ENCODE data around the gene CKAP4. TPM values are rescaled to one million over a fixed set of nuclear protein-coding genes. Genes with fewer than 3 reads are reported as not detected.

CKAP4 gene
- total RNA-seq, 1 experiment from 2014 or later, result 62.4 TPM

DNA sequence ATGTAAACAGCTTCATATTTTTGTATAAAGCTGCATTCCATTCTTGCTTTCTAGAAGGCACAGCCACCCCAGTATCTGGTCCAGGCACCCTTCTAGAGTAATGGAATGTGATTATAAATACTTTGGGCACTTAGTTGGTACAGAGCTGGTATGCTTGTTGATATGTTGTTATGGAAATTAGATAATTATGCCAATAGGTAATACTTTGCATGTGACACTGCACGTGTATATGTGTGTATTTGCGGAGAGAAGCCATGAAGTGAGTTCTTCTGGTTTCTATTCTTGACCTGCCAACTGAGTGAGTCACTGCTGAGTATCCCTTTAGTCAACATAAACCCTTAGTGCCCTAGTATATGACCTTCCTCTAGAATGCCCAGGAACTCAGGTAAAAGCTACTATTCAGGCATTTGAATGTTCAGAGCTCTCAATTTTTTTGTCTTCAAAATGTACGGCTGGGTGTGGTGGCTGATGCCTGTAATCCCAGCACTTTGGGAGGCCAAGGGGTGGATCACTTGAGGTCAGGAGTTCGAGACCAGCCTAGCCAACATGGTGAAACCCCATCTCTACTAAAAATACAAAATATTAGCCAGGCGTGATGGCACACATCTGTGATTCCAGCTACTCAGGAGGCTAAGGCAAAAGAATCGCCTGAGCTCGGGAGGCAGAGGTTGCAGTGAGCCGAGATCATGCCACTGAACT, 48.5 kb upstream of the CKAP4 start:
- Histone ChIP-seq H3K79me1 (ENCODE audit: insufficient read depth, low read depth, low read length, poor library complexity, severe bottlenecking) (no peaks in the 10 kb centered on the region), H2BK5ac (ENCODE audit: insufficient read length, low read length) (no peak overlapping the region), H3K9me3 (ENCODE audit: control insufficient read depth, low read depth, low read length) (no peaks in the 10 kb centered on the region), H2BK15ac (ENCODE audit: low read depth, low read length) (no peak overlapping the region), H2AK5ac (ENCODE audit: insufficient read length, low read length) (no peak overlapping the region), H3K79me2 (ENCODE audit: insufficient read depth, low read length) (no peaks in the 10 kb centered on the region), H2BK120ac (ENCODE audit: low read depth, low read length, poor library complexity, severe bottlenecking) (no peak overlapping the region), H3K4me1 (ENCODE audit: insufficient read depth, low read length) (no peaks in the 10 kb centered on the region; the same call in 1 of the 2 replicates), H3K4ac (ENCODE audit: low read depth, low read length) (no peak overlapping the region), H3K27me3 (ENCODE audit: insufficient read depth, low read length) (no peaks in the 10 kb centered on the region), H4K8ac (replicated peaks; ENCODE audit: insufficient read length, low read depth, low read length) (no peak overlapping the region), H2AFZ (ENCODE audit: low read length) (no peak overlapping the region), H4K5ac (ENCODE audit: insufficient read length, low read depth, low read length) (no peak overlapping the region), H3K56ac (ENCODE audit: insufficient read length, low read depth, low read length) (no peak overlapping the region), H3K4me2 (ENCODE audit: insufficient read depth, insufficient read length, low read length) (no peak overlapping the region), H3K14ac (ENCODE audit: insufficient read depth, low read length) (no peak overlapping the region), H3K23me2 (ENCODE audit: insufficient read length, low read depth, low read length, poor library complexity, severe bottlenecking) (no peaks in the 10 kb centered on the region), H3K27ac (ENCODE audit: insufficient read length, low read depth, low read length) (no peak overlapping the region), H2BK20ac (ENCODE audit: low read depth, low read length, poor library complexity, severe bottlenecking) (no peak overlapping the region), H3K18ac (ENCODE audit: insufficient read length, low read depth, low read length) (no peak overlapping the region), H3K9ac (ENCODE audit: extremely low read depth, insufficient read length, low read length) (no peak overlapping the region), H2BK12ac (ENCODE audit: insufficient read length, low read depth, low read length) (no peak overlapping the region), H3K23ac (ENCODE audit: insufficient read length, low read depth, low read length) (no peak overlapping the region), H4K91ac (ENCODE audit: insufficient read length, low read depth, low read length) (no peak overlapping the region), H4K20me1 (ENCODE audit: control insufficient read depth, insufficient read depth, insufficient read length) (no peaks in the 10 kb centered on the region), H3T11ph (ENCODE audit: low read length) (no peak overlapping the region)
- Mint-ChIP-seq H3K27ac (no peak overlapping the region), H3K9me3 (no peaks in the 10 kb centered on the region), H3K36me3 (ENCODE audit: insufficient read depth in 1 of 3, low read depth in 3 of 3) (no peaks in the 10 kb centered on the region), H3K27me3 (ENCODE audit: low read depth) (no peaks in the 10 kb centered on the region), H3K4me3 (no peak overlapping the region), H3K4me1 (peaks cover 13 to 15% of the 10 kb centered on the region in 2 experiments)
- DNase-seq, result no peak
- no CpG with 5 or more reads among the region's 8 CpGs for WGBS (ENCODE audit: extremely low coverage, insufficient read length, low lambda C conversion rate)
- TF ChIP-seq, protein P1, sequence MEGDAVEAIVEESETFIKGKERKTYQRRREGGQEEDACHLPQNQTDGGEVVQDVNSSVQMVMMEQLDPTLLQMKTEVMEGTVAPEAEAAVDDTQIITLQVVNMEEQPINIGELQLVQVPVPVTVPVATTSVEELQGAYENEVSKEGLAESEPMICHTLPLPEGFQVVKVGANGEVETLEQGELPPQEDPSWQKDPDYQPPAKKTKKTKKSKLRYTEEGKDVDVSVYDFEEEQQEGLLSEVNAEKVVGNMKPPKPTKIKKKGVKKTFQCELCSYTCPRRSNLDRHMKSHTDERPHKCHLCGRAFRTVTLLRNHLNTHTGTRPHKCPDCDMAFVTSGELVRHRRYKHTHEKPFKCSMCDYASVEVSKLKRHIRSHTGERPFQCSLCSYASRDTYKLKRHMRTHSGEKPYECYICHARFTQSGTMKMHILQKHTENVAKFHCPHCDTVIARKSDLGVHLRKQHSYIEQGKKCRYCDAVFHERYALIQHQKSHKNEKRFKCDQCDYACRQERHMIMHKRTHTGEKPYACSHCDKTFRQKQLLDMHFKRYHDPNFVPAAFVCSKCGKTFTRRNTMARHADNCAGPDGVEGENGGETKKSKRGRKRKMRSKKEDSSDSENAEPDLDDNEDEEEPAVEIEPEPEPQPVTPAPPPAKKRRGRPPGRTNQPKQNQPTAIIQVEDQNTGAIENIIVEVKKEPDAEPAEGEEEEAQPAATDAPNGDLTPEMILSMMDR (conservative IDR thresholded peaks at IDR 0.05), result no peak

Measured in H9 (cell line).